GM23338 (cell line): ENCODE data around the gene ADAM8. TPM values are rescaled to one million over a fixed set of nuclear protein-coding genes. Genes with fewer than 3 reads are reported as not detected.

ENCODE experiments used
- ATAC-seq: fragments of 200-7000 bp; cut with Tn5 transposase; 3 replicates; pipeline ENCODE4 v1.9.1; 2020
- DNase-seq: peaks from one replicate; pipeline ENCODE4 v3.0.0-alpha.2; 2015; ENCODE audit warnings: low spot score
- H2AFZ ChIP-seq: fragments of 200-600 bp; sonication (generic); 2 replicates; pipeline ENCODE4 v1.8.0; 2016; ENCODE audit warnings: antibody characterized with exemption, mild to moderate bottlenecking, moderate library complexity
- H3F3A ChIP-seq: fragments of 200-600 bp; sonication (generic); replicated peaks from 2 replicates; pipeline ENCODE4 v1.8.0; 2017; ENCODE audit warnings: antibody characterized with exemption, mixed run types, low read depth
- H3K27ac ChIP-seq: fragments of 200-600 bp; sonication (generic); 2 replicates; pipeline ENCODE4 v1.6.1; 2016; ENCODE audit warnings: low read depth
- H3K27me3 ChIP-seq: fragments of 200-600 bp; sonication (generic); 2 replicates; pipeline ENCODE4 v1.8.0; 2016; ENCODE audit warnings: mild to moderate bottlenecking, mixed run types, moderate library complexity; ENCODE audit not compliant: insufficient read depth
- H3K36me3 ChIP-seq: fragments of 200-600 bp; sonication (generic); 2 replicates; pipeline ENCODE4 v1.8.0; 2016; ENCODE audit warnings: mild to moderate bottlenecking; ENCODE audit not compliant: insufficient read depth
- H3K4me1 ChIP-seq: fragments of 200-600 bp; sonication (generic); 2 replicates; pipeline ENCODE4 v1.8.0; 2016; ENCODE audit warnings: mild to moderate bottlenecking, moderate library complexity; ENCODE audit not compliant: insufficient read depth
- H3K4me2 ChIP-seq: fragments of 200-600 bp; sonication (generic); 2 replicates; pipeline ENCODE4 v1.7.1; 2017; ENCODE audit warnings: mixed run types
- H3K4me3 ChIP-seq: fragments of 200-600 bp; sonication (generic); 2 replicates; pipeline ENCODE4 v1.6.1; 2016; ENCODE audit warnings: mixed run types
- H3K79me2 ChIP-seq: fragments of 200-600 bp; sonication (generic); replicated peaks from 2 replicates; pipeline ENCODE4 v1.8.0; 2017; ENCODE audit warnings: mild to moderate bottlenecking; ENCODE audit not compliant: insufficient read depth
- H3K9me2 ChIP-seq: fragments of 200-600 bp; sonication (generic); 2 replicates; pipeline ENCODE4 v1.8.0; 2017; ENCODE audit not compliant: insufficient read depth
- H4K20me1 ChIP-seq: fragments of 200-600 bp; sonication (generic); replicated peaks from 2 replicates; pipeline ENCODE4 v1.8.0; 2017; ENCODE audit warnings: mild to moderate bottlenecking; ENCODE audit not compliant: insufficient read depth
- H3K27ac Mint-ChIP-seq: 2 replicates; pipeline ENCODE4 v1.8.0; 2020; ENCODE audit warnings: inconsistent platforms, mild to moderate bottlenecking, moderate library complexity, mixed read lengths
- H3K27me3 Mint-ChIP-seq: 3 replicates; pipeline ENCODE4 v1.8.0; 2022; ENCODE audit warnings: low read depth, mild to moderate bottlenecking, moderate library complexity, mixed read lengths, inconsistent platforms; ENCODE audit not compliant: insufficient read depth, poor library complexity
- H3K36me3 Mint-ChIP-seq: 3 replicates; pipeline ENCODE4 v1.8.0; 2021; ENCODE audit warnings: low read depth, mild to moderate bottlenecking, inconsistent platforms, moderate library complexity, mixed read lengths
- H3K4me1 Mint-ChIP-seq: 3 replicates; pipeline ENCODE4 v1.8.0; 2020; ENCODE audit warnings: mild to moderate bottlenecking, inconsistent platforms, mixed read lengths
- H3K4me3 Mint-ChIP-seq: 3 replicates; pipeline ENCODE4 v1.8.0; 2021; ENCODE audit warnings: moderate library complexity, mild to moderate bottlenecking, inconsistent platforms, mixed read lengths
- H3K9me3 Mint-ChIP-seq: 3 replicates; pipeline ENCODE4 v1.8.0; 2020; ENCODE audit warnings: moderate library complexity, mild to moderate bottlenecking, inconsistent platforms, mixed read lengths
- CREB1 ChIP-seq: fragments of 250-450 bp; sonication (Bioruptor Pico); IDR thresholded peaks from 2 replicates; pipeline ENCODE4 v1.5.0; 2020; ENCODE audit warnings: low read depth, mild to moderate bottlenecking, moderate library complexity
- EZH2 ChIP-seq: fragments of 200-600 bp; sonication (generic); IDR thresholded peaks from one replicate; pipeline ENCODE4 v1.8.0; 2017; ENCODE audit warnings: antibody characterized with exemption, mild to moderate bottlenecking, low read depth; ENCODE audit not compliant: unreplicated experiment
- EZH2phosphoT487 ChIP-seq: fragments of 200-600 bp; sonication (generic); IDR thresholded peaks from one replicate; pipeline ENCODE4 v1.8.1; 2018; ENCODE audit warnings: antibody characterized with exemption; ENCODE audit not compliant: unreplicated experiment
- JUNB ChIP-seq: IDR thresholded peaks from one replicate; pipeline ENCODE4 v1.6.1; 2016; ENCODE audit warnings: antibody characterized with exemption; ENCODE audit not compliant: unreplicated experiment
- NANOG ChIP-seq: IDR thresholded peaks from 2 replicates; pipeline ENCODE4 v1.6.1; 2016; ENCODE audit warnings: antibody characterized with exemption, borderline replicate concordance
- POLR2AphosphoS5 ChIP-seq: IDR thresholded peaks from 2 replicates; pipeline ENCODE4 v1.6.1; 2016; ENCODE audit warnings: antibody characterized with exemption, low read depth
- STAT1 ChIP-seq: IDR thresholded peaks from one replicate; pipeline ENCODE4 v1.6.1; 2016; ENCODE audit warnings: antibody characterized with exemption; ENCODE audit not compliant: unreplicated experiment
- ZNF114 ChIP-seq: fragments of 250-450 bp; sonication (Bioruptor Pico); IDR thresholded peaks from 2 replicates; pipeline ENCODE4 v1.5.0; 2020; ENCODE audit warnings: mild to moderate bottlenecking, moderate library complexity
- ZNF331 ChIP-seq: fragments of 250-450 bp; sonication (Bioruptor Pico); IDR thresholded peaks from 2 replicates; pipeline ENCODE4 v1.5.0; 2020; ENCODE audit warnings: low read depth, mild to moderate bottlenecking, moderate library complexity
- polyA plus RNA-seq: library from polyadenylated mRNA; unstranded; fragments of >200 nt; fragmentation: Nextera tagmentation; extraction: Ambion mirVana; gene quantifications from 2 replicates; pipeline ENCODE4 v1.2.1, GENCODE V29; 2016
- total RNA-seq: library from RNA; depleted of rRNA; stranded (reverse); fragments of >200 nt; shearing (Covaris generic); gene quantifications from 2 replicates; pipeline ENCODE4 v1.2.3, GENCODE V29; 2014
- TF ChIP-seq, protein P1 (sequence below): IDR thresholded peaks from 2 replicates; pipeline ENCODE4 v1.6.1; 2016; ENCODE audit warnings: antibody characterized with exemption
- TF ChIP-seq, protein P2 (sequence below), 2 experiments: fragments of 200-600 bp in 1 of 2; sonication (generic) in 1 of 2; conservative IDR thresholded peaks; 2 replicates each; pipeline versions ENCODE4 v1.5.1 to v1.6.1; 2016 to 2017; ENCODE audit warnings: antibody characterized with exemption in 2 of 2, low read depth in 2 of 2, mild to moderate bottlenecking in 2 of 2, moderate library complexity in 1 of 2
- TF ChIP-seq, protein P3 (sequence below): fragments of 250-450 bp; sonication (Bioruptor Pico); IDR thresholded peaks from 2 replicates; pipeline ENCODE4 v1.5.0; 2020; ENCODE audit warnings: mild to moderate bottlenecking, moderate library complexity
- TF ChIP-seq, protein P4 (sequence below): IDR thresholded peaks from one replicate; pipeline ENCODE4 v1.6.1; 2018; ENCODE audit warnings: antibody characterized with exemption; ENCODE audit not compliant: unreplicated experiment

The ADAM8 gene
- total and polyA plus RNA-seq, 2 experiments from 2014 or later = 1.9 to 5.5 TPM

DNA sequence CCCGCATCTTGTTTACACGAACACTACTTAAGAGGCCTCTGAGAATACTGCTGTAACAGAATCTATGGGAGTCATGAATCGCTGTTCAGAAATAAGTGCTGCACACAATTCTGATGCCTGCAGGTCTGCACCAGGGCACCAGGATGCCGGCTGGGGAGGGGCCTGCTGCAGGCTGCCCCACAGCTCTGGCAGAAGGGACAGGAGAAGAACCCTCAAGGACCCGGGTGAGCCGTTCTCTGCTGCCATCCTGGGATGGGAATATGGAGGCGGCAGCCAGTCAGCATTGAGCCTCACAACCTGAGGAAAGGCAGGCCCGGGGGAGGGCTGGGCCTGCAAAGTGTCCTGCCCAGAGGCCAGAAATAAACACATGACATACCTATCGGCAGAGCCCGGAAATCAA lies 20.8 kb upstream of the ADAM8 start:
- H3K4me3 Mint-ChIP-seq = no peak overlapping the region
- Histone ChIP-seq H3K36me3 (peaks cover 17% of the 10 kb centered on the region), H3K9me2 (no peaks in the 10 kb centered on the region), H3K27ac (no peak overlapping the region), H2AFZ (no peak overlapping the region), H3K4me1 (no peaks in the 10 kb centered on the region), H3K79me2 (no peaks in the 10 kb centered on the region), H3K4me2 (no peak overlapping the region), H3K4me3 (no peak overlapping the region), H3K27me3 (no peaks in the 10 kb centered on the region), H4K20me1 (no peaks in the 10 kb centered on the region; the same call in 1 of the 2 replicates), H3F3A (no peaks in the 10 kb centered on the region; the same call in 1 of the 2 replicates)
- TF ChIP-seq STAT1 (no peak), JUNB (no peak), ZNF114 (CRISPR knock-in tag) (no peak), POLR2AphosphoS5 (no peak), EZH2phosphoT487 (no peak), CREB1 (no peak), NANOG (no peak), EZH2 (no peak), ZNF331 (CRISPR knock-in tag) (no peak)
- TF ChIP-seq, protein P1, sequence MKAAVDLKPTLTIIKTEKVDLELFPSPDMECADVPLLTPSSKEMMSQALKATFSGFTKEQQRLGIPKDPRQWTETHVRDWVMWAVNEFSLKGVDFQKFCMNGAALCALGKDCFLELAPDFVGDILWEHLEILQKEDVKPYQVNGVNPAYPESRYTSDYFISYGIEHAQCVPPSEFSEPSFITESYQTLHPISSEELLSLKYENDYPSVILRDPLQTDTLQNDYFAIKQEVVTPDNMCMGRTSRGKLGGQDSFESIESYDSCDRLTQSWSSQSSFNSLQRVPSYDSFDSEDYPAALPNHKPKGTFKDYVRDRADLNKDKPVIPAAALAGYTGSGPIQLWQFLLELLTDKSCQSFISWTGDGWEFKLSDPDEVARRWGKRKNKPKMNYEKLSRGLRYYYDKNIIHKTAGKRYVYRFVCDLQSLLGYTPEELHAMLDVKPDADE = no peak
- TF ChIP-seq, protein P2, sequence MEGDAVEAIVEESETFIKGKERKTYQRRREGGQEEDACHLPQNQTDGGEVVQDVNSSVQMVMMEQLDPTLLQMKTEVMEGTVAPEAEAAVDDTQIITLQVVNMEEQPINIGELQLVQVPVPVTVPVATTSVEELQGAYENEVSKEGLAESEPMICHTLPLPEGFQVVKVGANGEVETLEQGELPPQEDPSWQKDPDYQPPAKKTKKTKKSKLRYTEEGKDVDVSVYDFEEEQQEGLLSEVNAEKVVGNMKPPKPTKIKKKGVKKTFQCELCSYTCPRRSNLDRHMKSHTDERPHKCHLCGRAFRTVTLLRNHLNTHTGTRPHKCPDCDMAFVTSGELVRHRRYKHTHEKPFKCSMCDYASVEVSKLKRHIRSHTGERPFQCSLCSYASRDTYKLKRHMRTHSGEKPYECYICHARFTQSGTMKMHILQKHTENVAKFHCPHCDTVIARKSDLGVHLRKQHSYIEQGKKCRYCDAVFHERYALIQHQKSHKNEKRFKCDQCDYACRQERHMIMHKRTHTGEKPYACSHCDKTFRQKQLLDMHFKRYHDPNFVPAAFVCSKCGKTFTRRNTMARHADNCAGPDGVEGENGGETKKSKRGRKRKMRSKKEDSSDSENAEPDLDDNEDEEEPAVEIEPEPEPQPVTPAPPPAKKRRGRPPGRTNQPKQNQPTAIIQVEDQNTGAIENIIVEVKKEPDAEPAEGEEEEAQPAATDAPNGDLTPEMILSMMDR (conservative IDR thresholded peaks at IDR 0.05; ENCODE audit: low read depth in 2 of 2) = no peak
- TF ChIP-seq, protein P3, sequence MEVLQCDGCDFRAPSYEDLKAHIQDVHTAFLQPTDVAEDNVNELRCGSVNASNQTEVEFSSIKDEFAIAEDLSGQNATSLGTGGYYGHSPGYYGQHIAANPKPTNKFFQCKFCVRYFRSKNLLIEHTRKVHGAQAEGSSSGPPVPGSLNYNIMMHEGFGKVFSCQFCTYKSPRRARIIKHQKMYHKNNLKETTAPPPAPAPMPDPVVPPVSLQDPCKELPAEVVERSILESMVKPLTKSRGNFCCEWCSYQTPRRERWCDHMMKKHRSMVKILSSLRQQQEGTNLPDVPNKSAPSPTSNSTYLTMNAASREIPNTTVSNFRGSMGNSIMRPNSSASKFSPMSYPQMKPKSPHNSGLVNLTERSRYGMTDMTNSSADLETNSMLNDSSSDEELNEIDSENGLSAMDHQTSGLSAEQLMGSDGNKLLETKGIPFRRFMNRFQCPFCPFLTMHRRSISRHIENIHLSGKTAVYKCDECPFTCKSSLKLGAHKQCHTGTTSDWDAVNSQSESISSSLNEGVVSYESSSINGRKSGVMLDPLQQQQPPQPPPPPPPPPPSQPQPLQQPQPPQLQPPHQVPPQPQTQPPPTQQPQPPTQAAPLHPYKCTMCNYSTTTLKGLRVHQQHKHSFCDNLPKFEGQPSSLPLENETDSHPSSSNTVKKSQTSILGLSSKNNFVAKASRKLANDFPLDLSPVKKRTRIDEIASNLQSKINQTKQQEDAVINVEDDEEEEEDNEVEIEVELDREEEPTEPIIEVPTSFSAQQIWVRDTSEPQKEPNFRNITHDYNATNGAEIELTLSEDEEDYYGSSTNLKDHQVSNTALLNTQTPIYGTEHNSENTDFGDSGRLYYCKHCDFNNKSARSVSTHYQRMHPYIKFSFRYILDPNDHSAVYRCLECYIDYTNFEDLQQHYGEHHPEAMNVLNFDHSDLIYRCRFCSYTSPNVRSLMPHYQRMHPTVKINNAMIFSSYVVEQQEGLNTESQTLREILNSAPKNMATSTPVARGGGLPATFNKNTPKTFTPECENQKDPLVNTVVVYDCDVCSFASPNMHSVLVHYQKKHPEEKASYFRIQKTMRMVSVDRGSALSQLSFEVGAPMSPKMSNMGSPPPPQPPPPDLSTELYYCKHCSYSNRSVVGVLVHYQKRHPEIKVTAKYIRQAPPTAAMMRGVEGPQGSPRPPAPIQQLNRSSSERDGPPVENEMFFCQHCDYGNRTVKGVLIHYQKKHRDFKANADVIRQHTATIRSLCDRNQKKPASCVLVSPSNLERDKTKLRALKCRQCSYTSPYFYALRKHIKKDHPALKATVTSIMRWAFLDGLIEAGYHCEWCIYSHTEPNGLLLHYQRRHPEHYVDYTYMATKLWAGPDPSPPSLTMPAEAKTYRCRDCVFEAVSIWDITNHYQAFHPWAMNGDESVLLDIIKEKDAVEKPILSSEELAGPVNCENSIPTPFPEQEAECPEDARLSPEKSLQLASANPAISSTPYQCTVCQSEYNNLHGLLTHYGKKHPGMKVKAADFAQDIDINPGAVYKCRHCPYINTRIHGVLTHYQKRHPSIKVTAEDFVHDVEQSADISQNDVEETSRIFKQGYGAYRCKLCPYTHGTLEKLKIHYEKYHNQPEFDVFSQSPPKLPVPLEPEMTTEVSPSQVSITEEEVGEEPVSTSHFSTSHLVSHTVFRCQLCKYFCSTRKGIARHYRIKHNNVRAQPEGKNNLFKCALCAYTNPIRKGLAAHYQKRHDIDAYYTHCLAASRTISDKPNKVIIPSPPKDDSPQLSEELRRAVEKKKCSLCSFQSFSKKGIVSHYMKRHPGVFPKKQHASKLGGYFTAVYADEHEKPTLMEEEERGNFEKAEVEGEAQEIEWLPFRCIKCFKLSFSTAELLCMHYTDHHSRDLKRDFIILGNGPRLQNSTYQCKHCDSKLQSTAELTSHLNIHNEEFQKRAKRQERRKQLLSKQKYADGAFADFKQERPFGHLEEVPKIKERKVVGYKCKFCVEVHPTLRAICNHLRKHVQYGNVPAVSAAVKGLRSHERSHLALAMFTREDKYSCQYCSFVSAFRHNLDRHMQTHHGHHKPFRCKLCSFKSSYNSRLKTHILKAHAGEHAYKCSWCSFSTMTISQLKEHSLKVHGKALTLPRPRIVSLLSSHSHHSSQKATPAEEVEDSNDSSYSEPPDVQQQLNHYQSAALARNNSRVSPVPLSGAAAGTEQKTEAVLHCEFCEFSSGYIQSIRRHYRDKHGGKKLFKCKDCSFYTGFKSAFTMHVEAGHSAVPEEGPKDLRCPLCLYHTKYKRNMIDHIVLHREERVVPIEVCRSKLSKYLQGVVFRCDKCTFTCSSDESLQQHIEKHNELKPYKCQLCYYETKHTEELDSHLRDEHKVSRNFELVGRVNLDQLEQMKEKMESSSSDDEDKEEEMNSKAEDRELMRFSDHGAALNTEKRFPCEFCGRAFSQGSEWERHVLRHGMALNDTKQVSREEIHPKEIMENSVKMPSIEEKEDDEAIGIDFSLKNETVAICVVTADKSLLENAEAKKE (CRISPR knock-in tag) = no peak
- TF ChIP-seq, protein P4, sequence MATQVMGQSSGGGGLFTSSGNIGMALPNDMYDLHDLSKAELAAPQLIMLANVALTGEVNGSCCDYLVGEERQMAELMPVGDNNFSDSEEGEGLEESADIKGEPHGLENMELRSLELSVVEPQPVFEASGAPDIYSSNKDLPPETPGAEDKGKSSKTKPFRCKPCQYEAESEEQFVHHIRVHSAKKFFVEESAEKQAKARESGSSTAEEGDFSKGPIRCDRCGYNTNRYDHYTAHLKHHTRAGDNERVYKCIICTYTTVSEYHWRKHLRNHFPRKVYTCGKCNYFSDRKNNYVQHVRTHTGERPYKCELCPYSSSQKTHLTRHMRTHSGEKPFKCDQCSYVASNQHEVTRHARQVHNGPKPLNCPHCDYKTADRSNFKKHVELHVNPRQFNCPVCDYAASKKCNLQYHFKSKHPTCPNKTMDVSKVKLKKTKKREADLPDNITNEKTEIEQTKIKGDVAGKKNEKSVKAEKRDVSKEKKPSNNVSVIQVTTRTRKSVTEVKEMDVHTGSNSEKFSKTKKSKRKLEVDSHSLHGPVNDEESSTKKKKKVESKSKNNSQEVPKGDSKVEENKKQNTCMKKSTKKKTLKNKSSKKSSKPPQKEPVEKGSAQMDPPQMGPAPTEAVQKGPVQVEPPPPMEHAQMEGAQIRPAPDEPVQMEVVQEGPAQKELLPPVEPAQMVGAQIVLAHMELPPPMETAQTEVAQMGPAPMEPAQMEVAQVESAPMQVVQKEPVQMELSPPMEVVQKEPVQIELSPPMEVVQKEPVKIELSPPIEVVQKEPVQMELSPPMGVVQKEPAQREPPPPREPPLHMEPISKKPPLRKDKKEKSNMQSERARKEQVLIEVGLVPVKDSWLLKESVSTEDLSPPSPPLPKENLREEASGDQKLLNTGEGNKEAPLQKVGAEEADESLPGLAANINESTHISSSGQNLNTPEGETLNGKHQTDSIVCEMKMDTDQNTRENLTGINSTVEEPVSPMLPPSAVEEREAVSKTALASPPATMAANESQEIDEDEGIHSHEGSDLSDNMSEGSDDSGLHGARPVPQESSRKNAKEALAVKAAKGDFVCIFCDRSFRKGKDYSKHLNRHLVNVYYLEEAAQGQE = no peak
- no peak for DNase-seq
- no peaks in the 10 kb centered on the region for H3K9me3 Mint-ChIP-seq
- H3K4me1 Mint-ChIP-seq = no peaks in the 10 kb centered on the region
- H3K27ac Mint-ChIP-seq = no peak overlapping the region
- H3K27me3 Mint-ChIP-seq = peaks cover 1% of the 10 kb centered on the region
- no peak for ATAC-seq
- H3K36me3 Mint-ChIP-seq = peaks cover 68% of the 10 kb centered on the region
